Endodermal cell (in vitro differentiated cells): ENCODE results near the gene NFATC2. TPM values are rescaled to one million over a fixed set of nuclear protein-coding genes. Genes with fewer than 3 reads are reported as not detected.
A peak's percentile ranks its signal among the peaks of the same experiment; 100 is the strongest.

Source experiments
- DNase-seq: peaks from one replicate; pipeline ENCODE4 v3.0.0-alpha.2; 2017
- H3K27ac ChIP-seq: 2 replicates; pipeline ENCODE4 v1.5.1; 2013; ENCODE audit warnings: mild to moderate bottlenecking, low read depth, low read length, moderate library complexity
- H3K27me3 ChIP-seq: 2 replicates; pipeline ENCODE4 v1.6.1; 2013; ENCODE audit warnings: mild to moderate bottlenecking, low read length, moderate library complexity; ENCODE audit not compliant: insufficient read depth, control insufficient read depth, poor library complexity, severe bottlenecking
- H3K36me3 ChIP-seq: 2 replicates; pipeline ENCODE4 v1.7.0; 2013; ENCODE audit warnings: mild to moderate bottlenecking, low read length, moderate library complexity; ENCODE audit not compliant: control insufficient read depth, insufficient read depth
- H3K4me1 ChIP-seq: one replicate; pipeline ENCODE4 v1.7.0; 2013; ENCODE audit warnings: low read length; ENCODE audit not compliant: control insufficient read depth, insufficient read depth
- H3K4me3 ChIP-seq: 2 replicates; pipeline ENCODE4 v1.5.1; 2013; ENCODE audit warnings: mild to moderate bottlenecking, low read length, moderate library complexity
- H3K9ac ChIP-seq: 2 replicates; pipeline ENCODE4 v1.6.1; 2013; ENCODE audit warnings: mild to moderate bottlenecking, low read length, moderate library complexity; ENCODE audit not compliant: poor library complexity, severe bottlenecking; ENCODE audit errors: extremely low read depth
- H3K9me3 ChIP-seq: 2 replicates; pipeline ENCODE4 v1.6.1; 2013; ENCODE audit warnings: mild to moderate bottlenecking, low read length, moderate library complexity; ENCODE audit not compliant: control insufficient read depth
- H3K27ac Mint-ChIP-seq: 2 replicates; pipeline ENCODE4 v1.8.0; 2020; ENCODE audit warnings: mixed read lengths
- H3K27me3 Mint-ChIP-seq: 2 replicates; pipeline ENCODE4 v1.8.0; 2021; ENCODE audit warnings: mild to moderate bottlenecking, mixed read lengths; ENCODE audit not compliant: insufficient read depth
- H3K36me3 Mint-ChIP-seq: 2 replicates; pipeline ENCODE4 v1.8.0; 2020; ENCODE audit warnings: low read depth, mixed read lengths
- H3K4me1 Mint-ChIP-seq: 2 replicates; pipeline ENCODE4 v1.8.0; 2020; ENCODE audit warnings: mixed read lengths
- H3K4me3 Mint-ChIP-seq: 2 replicates; pipeline ENCODE4 v1.8.0; 2020; ENCODE audit warnings: mild to moderate bottlenecking, moderate library complexity, mixed read lengths
- H3K9me3 Mint-ChIP-seq: 2 replicates; pipeline ENCODE4 v1.8.0; 2020; ENCODE audit warnings: mild to moderate bottlenecking, mixed read lengths
- WGBS, 2 experiments: methylation state at CpG; one replicate each; pipeline versions ENCODE4 v1.1.5 to v1.1.7; 2013; ENCODE audit warnings: missing lambda C conversion rate in 2 of 2, mixed read lengths in 1 of 2; ENCODE audit not compliant: insufficient coverage in 1 of 2, insufficient read length in 1 of 2; 5-methylcytosine and 5-hydroxymethylcytosine counted together
- total RNA-seq, 2 donors: library from RNA; stranded (reverse); fragmentation: NEBNext Ultra II Directional in 1 of 2; extraction: Animal tissue kit (Norgen Biotek cat#: 25700) in 1 of 2; gene quantifications; 2 replicates in 1 of 2; 3 replicates in 1 of 2; pipeline ENCODE4 v1.2.1, GENCODE V29; 2021
- TF ChIP-seq, protein P1 (sequence below): fragments of 200-600 bp; sonication (generic); conservative IDR thresholded peaks from 2 replicates; pipeline ENCODE4 v1.5.0; 2021; ENCODE audit warnings: antibody characterized with exemption, mild to moderate bottlenecking

NFATC2 gene
- total RNA-seq, 2 donors from 2014 or later: 1.5 to 2.1 TPM

DNA sequence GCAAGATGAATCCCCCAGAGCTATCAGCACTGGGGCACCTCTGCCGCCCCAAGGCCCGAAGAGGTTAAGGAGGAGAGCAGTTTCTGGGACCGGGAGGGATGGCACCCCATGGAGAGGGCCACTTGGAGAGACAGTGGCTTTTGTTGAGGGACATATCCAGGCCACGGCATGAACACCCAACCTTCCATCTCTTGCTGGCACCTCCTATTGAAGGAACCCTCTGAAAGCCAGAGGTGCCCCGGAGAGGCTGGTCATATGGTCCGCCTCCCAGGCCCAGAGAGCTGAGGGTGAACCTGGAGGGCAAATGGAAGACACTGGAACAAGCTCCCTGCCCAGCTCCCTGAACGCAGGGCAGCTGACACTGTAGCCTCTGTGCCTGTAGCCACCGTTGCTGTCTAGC, 167.0 kb downstream of the NFATC2 start:
- DNase-seq: no peak
- no peaks in the 10 kb centered on the region for H3K9me3 ChIP-seq
- H3K4me3 ChIP-seq: no peak overlapping the region
- Mint-ChIP-seq H3K27ac (no peak overlapping the region), H3K27me3 (peaks cover 55% of the 10 kb centered on the region), H3K9me3 (no peaks in the 10 kb centered on the region), H3K4me3 (no peak overlapping the region), H3K36me3 (no peaks in the 10 kb centered on the region), H3K4me1 (peaks cover 22% of the 10 kb centered on the region)
- H3K27me3 ChIP-seq: peaks cover 60% of the 10 kb centered on the region
- no peak overlapping the region for H3K9ac ChIP-seq
- no peaks in the 10 kb centered on the region for H3K36me3 ChIP-seq
- TF ChIP-seq, protein P1, sequence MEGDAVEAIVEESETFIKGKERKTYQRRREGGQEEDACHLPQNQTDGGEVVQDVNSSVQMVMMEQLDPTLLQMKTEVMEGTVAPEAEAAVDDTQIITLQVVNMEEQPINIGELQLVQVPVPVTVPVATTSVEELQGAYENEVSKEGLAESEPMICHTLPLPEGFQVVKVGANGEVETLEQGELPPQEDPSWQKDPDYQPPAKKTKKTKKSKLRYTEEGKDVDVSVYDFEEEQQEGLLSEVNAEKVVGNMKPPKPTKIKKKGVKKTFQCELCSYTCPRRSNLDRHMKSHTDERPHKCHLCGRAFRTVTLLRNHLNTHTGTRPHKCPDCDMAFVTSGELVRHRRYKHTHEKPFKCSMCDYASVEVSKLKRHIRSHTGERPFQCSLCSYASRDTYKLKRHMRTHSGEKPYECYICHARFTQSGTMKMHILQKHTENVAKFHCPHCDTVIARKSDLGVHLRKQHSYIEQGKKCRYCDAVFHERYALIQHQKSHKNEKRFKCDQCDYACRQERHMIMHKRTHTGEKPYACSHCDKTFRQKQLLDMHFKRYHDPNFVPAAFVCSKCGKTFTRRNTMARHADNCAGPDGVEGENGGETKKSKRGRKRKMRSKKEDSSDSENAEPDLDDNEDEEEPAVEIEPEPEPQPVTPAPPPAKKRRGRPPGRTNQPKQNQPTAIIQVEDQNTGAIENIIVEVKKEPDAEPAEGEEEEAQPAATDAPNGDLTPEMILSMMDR: no peak
- WGBS, 2 experiments: 73 to 83% methylated on average over 4 to 8 of the region's 8 CpGs
- no peak overlapping the region for H3K27ac ChIP-seq
- H3K4me1 ChIP-seq: peaks cover 9% of the 10 kb centered on the region

DNA sequence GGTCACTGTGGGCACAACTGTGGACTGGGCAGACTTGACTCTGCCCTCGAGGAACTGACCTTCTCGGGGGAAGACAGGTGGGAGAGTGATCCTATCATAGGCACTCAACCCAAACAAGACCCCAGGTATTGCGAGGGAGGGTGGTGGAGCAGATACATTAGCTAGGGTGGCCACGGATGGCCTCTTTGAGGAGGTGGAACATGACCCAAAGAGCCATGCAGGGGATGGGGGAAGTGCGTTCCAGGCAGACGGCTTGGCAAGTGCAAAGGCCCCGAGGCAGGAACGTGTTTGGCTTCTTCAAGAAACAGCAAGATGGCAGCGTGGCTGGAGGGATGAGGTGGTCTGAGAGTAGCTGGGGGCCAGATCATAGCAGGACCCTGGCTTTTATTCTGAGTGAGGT, 167.6 kb downstream of the NFATC2 start:
- H3K4me1 ChIP-seq: peaks cover 9% of the 10 kb centered on the region
- Mint-ChIP-seq H3K27me3 (peaks cover 58% of the 10 kb centered on the region), H3K4me1 (peaks cover 20% of the 10 kb centered on the region), H3K27ac (no peak overlapping the region), H3K9me3 (no peaks in the 10 kb centered on the region), H3K4me3 (no peak overlapping the region), H3K36me3 (no peaks in the 10 kb centered on the region)
- H3K9me3 ChIP-seq: no peaks in the 10 kb centered on the region
- H3K9ac ChIP-seq: no peak overlapping the region
- 97 to 100% methylated on average over 2 to 8 of the region's 9 CpGs for WGBS, 2 experiments
- DNase-seq: no peak
- no peak overlapping the region for H3K4me3 ChIP-seq
- peaks cover 64% of the 10 kb centered on the region for H3K27me3 ChIP-seq
- no peaks in the 10 kb centered on the region for H3K36me3 ChIP-seq
- TF ChIP-seq, protein P1: no peak
- H3K27ac ChIP-seq: no peak overlapping the region

DNA sequence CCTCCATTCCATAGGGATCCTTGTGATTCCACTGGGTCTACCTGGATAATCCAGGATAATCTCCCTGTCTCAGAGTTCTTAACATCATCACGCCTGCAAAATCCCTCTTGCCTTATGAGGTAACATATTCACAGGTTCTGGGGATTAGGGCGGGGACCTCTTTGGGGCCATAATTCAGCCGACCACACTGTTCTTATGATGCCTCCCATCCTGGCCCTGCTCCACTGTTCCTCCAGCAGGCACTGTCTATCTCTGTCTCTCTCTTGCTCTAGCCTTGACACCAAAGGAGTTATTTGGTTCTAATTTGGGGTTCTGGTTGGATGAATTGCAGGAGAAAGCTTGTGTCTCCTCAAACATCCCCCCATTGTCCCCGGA, 168.1 kb downstream of the NFATC2 start:
- Histone ChIP-seq H3K4me3 (no peak overlapping the region), H3K36me3 (no peaks in the 10 kb centered on the region), H3K4me1 (peaks cover 9% of the 10 kb centered on the region), H3K27ac (no peak overlapping the region), H3K9ac (peak overlapping the region; percentile 23), H3K27me3 (peaks cover 64% of the 10 kb centered on the region), H3K9me3 (no peaks in the 10 kb centered on the region)
- TF ChIP-seq, protein P1: no peak
- DNase-seq: no peak
- H3K4me1 Mint-ChIP-seq: peaks cover 20% of the 10 kb centered on the region
- peaks cover 61% of the 10 kb centered on the region for H3K27me3 Mint-ChIP-seq
- H3K9me3 Mint-ChIP-seq: no peaks in the 10 kb centered on the region
- no peaks in the 10 kb centered on the region for H3K36me3 Mint-ChIP-seq
- 67 to 79% methylated on average over 1 to 4 of the region's 4 CpGs for WGBS, 2 experiments
- no peak overlapping the region for H3K4me3 Mint-ChIP-seq
- peak overlapping the region; percentile 5 for H3K27ac Mint-ChIP-seq
